SKM-1 (cell line): ENCODE data around the gene ILF2.
A peak's percentile ranks its signal among the peaks of the same experiment; 100 is the strongest.
"Not testable (repeated sequence)": the region's sequence is repeated elsewhere in the genome, so short reads cannot be mapped to it uniquely, and the experiment has no call there.

Experiments used
- DNase-seq: peaks from one replicate; lab custom pipeline; 2025; ENCODE audit not compliant: unreplicated experiment; lab: John Stamatoyannopoulos, UW

Gene ILF2

DNA sequence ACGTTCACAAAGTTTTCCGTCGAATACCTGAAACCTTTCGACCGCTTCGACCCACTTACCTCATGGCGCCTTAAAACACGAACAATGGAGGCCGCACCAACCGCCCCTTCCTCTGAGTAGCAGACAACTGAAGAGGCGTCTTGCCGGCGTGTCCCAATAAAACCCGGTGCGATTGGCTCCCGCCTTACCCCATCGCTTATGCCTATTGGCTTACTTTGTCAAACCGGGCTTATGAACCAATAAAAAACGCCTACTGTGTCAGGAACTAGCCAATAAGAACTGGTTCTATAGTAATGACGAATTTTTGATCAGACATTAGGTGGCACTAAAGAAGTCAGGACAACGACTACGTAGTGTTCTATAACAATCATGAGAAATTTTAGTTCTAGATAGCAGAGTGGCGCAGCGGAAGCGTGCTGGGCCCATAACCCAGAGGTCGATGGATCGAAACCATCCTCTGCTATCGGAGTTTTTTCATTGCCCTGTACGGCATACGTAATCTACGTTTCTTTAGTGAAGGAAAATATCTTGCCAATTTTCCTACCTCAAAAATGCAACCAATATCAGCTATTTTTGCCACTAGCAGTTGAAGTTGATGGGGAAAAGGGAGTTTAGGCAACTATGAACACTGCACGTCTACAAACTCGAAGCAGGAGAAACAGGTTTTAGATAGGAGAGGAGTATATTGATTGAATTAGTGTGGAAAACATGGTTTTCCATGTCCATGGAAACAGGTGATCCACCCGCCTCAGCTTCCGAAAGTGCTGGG, at the start of gene ILF2:
ILF2 (minus strand) TSS at position 135 of the 769 bp plus-strand sequence; CDS start at position 64, 71 bp downstream.
- peak; percentile 100 for DNase-seq

DNA sequence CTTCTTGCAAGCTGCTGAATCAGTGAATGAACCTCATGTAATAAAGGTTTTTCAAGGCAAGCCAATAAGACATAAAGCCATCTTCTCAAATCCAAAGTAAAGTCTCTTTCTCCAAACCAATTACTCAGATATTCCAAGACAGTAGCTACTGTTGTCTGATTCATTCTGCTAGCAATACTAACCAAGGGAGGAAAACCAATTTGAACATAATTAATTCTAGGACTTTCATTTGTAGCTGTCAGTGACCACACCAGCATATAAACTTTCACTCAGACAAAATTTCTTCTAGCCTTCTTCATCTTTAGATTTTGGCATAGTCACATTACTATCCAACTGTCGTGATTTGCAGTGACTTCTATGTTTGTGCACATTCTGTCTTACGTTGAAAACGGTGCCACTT, 46.5 kb upstream of the ILF2 start:
- no peak for DNase-seq

DNA sequence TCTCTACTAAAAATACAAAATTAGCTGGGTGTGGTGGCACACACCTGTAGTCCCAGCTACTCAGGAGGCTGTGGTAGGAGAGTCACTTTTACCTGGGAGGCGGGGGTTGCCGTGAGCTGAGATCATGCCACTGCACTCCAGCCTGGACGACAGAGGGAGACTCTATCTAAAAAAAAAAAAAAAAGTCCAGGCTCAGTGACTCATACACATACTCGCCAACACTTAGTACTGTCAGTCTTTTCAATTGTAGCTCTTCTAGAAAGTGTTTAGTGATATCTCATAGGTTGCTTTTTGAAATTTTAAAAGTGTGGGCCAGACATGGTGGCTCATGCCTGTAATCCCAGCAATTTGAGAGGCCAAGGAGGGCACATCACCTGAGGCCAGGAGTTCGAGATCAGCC, 45.4 kb upstream of the ILF2 start:
- DNase-seq: not testable (repeated sequence)

DNA sequence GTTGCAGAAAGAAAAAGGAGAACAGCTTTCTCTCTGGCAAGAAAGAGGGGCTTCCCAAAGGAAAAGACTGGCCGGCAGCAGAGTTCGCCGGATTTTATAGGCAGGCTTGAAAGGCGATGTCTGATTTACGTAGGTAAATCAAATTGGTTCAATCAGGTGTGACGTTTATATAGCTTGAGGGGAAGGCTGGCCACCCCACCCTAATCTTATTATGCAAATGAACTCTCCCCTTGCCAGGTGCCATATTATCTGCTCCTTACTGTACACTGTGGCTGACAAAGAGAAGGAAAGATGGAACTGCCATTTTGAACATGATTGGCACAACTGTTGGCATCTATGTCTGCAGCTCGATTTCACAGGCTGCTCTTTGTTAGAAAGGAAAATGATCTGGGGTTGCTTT, 40.2 kb upstream of the ILF2 start:
- DNase-seq: no peak

DNA sequence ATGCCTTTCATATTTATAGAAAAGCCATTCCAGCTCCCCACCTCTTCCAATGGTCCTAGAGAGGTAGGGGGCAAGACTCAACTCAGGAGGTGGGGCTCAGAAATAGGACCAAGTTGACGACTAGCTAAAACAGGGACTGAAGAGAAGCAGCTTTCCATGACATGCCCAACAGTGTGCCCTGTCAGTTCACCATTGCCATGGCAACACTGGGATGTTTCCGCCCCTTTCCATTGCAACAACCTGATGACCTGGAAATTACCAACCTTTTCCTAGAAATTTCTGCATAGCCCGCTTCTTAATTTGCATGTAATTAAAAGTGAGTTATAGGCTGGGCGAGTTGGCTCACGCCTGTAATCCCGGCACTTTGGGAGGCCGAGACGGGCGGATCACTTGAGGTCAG, 34.7 kb upstream of the ILF2 start:
- DNase-seq: no peak

DNA sequence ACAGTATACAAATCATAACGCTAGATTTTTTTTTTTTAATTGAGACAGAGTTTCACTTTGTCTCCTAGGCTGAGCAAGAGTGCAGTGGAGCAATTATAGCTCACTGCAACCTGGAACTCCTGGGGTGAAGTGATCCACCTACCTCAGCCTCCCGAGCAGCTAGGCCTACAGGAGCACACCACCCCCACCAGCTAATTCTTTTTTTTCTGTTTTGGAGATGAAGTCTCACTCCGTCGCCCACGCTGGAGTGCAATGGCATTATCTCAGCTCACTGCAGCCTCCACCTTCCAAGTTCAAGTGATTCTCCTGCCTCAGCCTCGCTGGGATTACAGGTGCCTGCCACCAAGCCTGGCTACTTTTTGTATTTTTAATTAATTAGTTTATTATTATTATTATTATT, 29.0 kb upstream of the ILF2 start:
- DNase-seq: no peak

DNA sequence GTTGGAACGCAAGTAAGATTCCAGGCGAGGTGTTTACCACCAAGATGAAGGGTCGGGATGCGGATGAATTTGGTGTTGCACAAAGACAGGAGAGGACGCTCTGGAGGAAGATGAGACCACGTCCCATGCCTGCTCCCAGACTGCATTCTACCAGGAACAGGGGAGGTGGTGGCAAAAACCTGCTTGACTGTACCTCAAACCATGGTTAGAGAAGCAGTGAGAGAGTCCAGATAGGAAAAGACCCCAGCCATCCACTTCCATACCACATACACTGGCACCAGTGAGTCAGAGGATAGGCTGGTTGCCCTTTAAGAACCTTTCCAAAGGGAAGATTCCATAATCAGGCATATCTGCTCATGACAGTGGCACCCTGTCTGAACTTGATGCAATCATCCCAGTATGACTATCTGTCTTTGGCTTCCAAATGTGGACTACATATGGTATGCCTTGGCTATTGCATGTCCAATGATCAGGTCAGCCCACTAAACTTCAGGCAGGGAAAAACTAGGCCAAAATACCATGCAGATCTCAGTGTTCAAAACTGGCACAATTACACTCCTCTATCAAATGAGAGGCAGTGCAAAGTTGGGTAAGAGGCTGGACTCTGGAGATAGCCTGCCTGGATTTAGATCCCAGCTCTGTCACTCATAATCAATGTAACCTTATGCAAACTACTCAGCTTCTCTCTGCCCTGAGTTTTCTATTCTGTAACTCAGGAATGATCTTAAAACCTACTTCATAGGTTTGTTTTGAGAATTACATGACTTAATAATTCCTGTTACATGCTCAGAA, 28.3 kb upstream of the ILF2 start:
- no peak for DNase-seq

DNA sequence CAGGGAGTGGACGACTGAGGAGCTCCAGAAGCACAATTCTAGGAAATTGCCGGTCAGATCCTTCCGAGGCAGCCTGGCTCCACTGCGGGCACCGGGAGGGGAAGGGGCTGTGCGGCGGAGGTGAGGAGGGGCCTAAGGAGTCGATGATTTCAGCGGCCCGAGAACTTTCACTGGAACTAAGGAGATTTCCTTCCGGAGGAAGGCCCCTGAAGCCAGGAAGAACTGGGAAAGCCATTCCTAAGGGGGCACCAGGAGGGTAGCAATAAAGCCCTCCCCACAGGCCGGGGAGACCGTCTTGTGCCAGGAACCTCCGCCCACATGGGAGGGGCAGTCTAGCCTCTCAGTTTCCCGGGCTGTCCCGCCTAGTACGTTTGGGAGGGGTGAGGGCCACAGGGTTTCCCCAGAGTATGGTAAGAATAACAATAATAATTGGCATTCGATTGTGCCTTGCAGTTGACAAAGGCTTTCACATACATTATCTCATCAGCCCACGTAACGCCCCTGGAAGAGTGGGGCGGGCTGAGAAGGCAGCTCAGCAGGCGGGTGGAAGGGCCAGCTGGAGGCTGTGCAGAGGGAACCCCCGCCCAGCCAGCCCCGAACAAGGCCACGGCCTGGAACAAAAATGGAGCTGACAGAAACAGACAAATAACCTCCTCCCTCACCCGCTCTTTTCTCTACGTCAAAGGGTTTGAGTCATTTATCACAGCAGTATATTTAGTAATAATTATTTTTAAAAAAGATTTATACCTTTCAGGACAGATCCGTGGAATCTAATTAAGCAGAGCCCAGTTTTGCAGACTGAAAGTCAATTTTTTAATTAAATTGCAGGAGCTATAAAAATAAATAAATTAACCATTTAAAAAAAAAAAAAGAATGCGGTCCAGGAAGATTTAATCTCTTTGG, 27.5 kb upstream of the ILF2 start:
- DNase-seq: no peak

DNA sequence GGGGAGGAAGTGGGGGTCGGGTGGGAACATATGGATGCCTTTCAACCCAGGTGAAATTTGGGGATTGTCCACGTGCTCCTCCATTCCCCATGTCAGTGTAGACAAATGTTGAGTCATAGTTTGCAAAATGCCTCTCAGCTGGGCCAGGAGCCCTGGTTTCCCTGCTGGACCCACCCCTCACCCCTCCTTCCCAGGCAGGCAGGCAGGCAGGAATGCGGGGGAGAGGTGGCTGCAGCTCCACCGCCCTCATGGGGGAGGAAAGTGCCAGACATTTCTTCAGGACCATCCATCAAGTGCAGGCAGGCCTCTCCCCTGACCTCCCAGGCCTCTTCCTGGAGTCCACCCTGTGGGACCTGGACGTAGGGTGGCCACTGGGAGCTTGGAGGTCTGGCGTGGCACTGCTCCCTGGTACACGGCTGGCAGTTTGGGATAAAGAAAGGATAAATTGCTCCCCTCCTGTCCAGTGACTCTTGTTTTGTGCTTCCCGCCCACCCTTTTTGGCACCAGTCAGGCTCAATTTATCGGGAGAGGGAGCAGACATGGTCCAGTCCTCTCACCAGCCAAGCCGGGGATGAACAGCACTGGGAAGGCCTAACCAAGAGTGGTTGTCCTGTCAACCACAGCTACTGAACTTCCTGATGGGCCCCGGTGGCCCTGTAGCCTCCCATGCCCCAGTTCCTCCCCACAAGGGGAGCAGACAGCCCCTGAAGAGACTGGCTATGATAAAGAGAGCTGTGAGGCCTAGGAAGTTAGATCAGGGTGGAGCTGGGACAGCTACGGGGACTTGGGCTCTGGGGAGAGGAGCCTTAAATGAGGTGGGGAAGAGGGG, 26.6 kb upstream of the ILF2 start:
- no peak for DNase-seq

DNA sequence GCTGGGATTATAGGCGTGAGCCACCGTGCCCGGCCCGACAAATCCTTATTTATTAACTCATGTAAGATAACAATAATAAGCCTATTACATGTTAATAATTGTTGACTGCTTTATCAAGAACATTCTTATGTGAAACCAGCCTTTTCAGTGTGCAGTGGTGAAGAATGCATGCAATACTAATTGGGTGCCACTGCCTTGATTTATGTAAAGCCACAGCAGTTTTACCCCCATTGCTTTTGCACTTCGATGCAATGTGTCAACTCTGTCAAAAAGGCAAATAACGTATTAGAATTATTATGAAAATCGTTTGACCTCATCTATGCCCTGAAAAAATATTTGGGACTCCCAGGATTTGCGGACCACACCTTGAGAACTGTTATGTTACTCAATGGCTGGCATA, 25.9 kb upstream of the ILF2 start:
- DNase-seq: no peak

DNA sequence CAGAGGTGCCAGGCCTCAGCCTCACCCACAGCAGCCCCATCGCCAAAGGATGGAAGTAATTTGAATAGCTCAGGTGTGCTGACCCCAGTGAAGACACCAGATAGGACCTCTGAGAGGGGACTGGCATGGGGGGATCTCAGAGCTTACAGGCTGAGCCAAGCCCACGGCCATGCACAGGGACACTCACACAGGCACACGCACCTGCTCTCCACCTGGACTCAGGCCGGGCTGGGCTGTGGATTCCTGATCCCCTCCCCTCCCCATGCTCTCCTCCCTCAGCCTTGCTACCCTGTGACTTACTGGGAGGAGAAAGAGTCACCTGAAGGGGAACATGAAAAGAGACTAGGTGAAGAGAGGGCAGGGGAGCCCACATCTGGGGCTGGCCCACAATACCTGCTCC, 22.7 kb upstream of the ILF2 start:
- DNase-seq: no peak

DNA sequence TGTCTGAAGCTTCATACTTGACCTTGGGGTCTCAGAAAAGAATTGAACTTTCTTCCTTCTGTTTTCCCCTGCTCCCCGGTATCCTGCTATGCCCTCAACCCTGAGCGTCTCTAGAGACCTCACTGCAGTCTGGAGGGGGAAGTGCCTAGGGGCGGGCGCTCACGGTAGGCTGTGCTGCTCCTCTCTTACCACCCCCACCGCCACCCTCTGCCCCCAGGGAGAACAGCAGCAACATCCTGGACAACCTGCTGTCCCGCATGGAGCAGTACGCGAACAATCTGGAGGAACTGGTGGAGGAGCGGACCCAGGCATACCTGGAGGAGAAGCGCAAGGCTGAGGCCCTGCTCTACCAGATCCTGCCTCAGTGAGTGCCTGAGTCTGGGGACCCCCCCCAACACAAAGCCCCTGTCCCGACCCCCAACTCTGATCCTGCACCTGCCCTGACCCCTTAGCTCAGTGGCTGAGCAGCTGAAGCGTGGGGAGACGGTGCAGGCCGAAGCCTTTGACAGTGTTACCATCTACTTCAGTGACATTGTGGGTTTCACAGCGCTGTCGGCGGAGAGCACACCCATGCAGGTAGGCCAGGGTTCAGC, 18.0 kb upstream of the ILF2 start:
- no peak for DNase-seq

DNA sequence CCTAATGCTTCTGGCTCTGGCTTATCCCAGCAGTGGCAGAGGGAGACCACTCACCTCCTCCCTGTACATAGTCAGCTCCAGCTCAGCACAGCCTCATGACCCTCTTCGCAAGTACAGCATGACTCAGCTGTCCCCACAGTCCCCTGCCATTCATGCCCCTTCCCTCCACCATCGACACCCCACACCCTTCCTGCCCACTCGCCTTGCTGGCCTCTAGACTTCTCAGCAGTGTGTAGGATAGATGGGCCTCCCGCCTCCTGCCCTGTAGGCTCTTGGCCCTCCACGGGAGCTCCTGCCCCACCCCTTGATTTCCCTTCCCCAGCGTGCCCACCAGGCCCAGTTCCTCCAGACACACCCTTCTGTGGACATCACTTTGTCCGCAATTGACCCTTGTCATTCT, 17.5 kb upstream of the ILF2 start:
- DNase-seq: no peak

DNA sequence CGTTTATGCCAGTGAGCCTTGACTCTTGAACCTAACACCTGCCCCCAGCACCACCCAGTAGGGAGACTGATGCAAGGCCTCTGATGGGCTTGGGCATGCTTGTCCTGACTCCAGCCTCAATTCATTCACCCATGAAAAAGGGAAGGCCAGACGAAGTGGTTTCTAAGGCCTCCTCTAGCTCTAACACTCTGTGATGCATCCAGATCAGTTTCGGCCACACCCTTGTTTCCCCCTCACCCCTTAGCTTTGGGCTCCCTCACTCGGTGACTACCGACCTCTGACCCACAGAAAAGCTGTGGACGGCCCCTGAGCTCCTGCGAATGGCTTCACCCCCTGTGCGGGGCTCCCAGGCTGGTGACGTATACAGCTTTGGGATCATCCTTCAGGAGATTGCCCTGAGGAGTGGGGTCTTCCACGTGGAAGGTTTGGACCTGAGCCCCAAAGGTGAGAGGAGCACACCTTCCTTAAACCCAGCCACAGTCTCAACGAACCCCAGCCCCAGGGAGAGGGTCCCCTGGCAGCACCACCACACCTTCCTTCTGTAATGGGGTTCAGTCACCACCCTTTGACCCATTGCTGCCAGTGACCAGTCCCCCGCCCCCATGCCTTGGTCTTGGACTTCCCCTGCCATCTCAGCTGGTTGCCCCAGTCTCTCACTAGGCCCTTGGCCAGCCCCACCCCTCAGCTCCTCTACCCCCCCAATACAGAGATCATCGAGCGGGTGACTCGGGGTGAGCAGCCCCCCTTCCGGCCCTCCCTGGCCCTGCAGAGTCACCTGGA, 16.7 kb upstream of the ILF2 start:
- DNase-seq: no peak

DNA sequence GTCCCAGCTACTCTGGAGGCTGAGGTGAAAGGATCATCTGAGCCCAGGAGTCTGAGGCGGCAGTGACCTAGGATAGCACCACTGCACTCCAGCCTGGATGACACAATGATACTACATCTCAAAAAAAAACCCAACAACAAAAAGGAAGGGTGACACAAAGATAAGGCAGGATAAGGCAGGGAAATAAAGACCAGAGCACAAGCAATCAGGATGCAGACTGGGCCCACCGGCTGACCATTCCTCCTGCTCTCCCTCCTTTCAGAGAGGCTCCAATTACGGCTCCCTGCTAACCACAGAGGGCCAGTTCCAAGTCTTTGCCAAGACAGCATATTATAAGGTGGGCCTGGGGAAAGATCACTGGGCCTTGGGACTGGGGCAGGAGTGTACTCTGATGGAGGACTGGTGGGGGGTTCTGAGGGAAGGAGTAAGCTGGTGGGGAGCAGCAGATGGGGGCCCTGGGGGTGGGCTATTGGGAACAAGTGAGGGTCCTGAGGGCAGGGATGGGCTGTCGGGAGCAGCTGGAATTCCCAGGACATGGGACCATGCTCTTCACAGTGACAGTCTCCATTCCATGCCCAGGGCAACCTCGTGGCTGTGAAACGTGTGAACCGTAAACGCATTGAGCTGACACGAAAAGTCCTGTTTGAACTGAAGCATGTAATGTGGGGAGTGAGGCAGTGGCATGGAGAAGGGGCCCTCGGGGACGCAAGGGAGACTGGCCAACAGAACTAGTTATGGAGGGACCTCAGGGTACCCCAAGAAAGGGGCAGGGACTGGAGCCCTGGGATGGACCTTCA, 14.9 kb upstream of the ILF2 start:
- no peak for DNase-seq

DNA sequence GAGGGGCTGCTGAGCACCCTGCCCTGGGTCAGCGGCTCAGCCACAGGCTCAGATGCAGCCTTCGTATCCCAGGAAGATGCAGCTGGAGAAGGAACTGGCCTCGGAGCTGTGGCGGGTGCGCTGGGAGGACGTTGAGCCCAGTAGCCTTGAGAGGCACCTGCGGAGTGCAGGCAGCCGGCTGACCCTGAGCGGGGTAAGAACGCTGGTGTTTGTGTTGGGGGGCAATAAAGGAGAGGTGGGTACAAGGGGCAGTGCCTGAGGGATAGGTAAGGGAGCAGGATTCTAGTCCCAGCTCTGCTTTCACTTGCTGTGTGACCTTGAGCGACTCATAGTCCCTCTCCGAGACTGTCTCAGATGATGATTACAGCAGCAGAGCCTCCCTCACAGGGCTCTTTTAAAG, 14.1 kb upstream of the ILF2 start:
- no peak for DNase-seq

DNA sequence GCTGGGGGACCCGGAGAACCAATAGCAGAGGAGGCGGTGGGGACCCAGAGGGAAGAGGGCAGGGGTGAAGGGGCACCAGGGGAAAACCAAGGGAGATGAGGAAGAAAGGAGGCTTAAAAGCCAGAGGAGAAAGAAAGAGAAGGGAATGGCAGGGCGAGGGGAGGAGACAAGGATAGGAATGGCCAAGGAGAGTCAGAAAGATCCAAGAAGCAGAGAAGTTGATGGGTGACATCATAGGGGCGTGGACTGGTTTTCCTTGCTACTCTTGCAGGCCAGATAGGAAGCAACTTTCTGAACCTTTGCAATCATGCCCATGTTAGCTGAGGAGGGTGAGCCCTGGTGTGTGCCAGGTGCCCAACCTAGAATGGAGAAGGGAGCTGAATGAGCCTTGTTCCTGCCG, 13.1 kb upstream of the ILF2 start:
- DNase-seq: no peak

DNA sequence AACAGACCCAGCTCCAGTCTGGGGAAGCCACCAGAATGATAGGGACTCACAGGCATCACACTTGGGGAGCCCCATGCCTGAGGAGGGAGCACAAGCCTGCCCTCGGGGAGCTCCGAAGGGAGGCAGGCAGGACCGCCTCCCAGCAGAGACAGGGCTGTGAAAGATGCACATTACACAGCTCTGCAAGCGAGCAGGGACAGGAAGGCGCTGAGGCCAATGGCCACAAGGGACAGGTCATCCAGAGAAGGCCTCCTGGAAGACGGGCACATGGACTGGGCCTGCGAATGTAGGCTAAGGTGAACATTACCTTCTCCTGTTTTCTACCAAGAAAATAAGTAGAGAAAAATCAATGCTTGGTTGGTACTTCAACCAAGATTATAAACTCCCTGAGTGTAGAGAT, 11.9 kb upstream of the ILF2 start:
- DNase-seq: no peak

DNA sequence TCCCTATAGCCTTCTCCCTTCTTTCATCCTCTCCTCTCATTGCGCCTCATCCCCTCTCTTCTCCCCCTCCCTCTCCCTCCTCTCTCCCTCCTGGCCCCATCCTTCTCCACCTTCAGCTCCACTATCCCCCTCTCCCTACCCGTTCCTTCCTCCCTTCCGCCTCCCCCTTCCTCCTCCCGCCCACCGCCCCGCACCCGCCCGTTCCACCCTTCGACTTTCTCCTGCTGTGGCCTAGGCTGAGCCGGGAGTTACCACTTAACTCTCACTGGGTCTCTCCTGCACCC, 9.3 kb upstream of the ILF2 start:
- DNase-seq: no peak
